Ishikawa (cell line): ENCODE measurements around the gene BIRC6.

ENCODE experiments used
- CEBPB ChIP-seq: IDR thresholded peaks from 2 replicates; pipeline ENCODE4 v1.6.1; 2012
- CREB1 ChIP-seq: IDR thresholded peaks from 2 replicates; pipeline ENCODE4 v1.6.1; 2012; ENCODE audit warnings: low read depth
- EGR1 ChIP-seq: IDR thresholded peaks from 2 replicates; pipeline ENCODE4 v1.6.1; 2012
- EP300 ChIP-seq: IDR thresholded peaks from 2 replicates; pipeline ENCODE4 v1.6.1; 2012; ENCODE audit warnings: borderline replicate concordance
- FOXM1 ChIP-seq: IDR thresholded peaks from 2 replicates; pipeline ENCODE4 v1.6.1; 2012; ENCODE audit warnings: low read depth, borderline replicate concordance
- MAX ChIP-seq: IDR thresholded peaks from 2 replicates; pipeline ENCODE4 v1.6.1; 2012
- NFIC ChIP-seq: IDR thresholded peaks from 2 replicates; pipeline ENCODE4 v1.6.1; 2012
- RAD21 ChIP-seq: IDR thresholded peaks from 2 replicates; pipeline ENCODE4 v1.6.1; 2012; ENCODE audit warnings: low read depth
- REST ChIP-seq: IDR thresholded peaks from 2 replicates; pipeline ENCODE4 v1.6.1; 2012; ENCODE audit warnings: low read depth, mild to moderate bottlenecking
- TAF1 ChIP-seq: IDR thresholded peaks from 2 replicates; pipeline ENCODE4 v1.6.1; 2012; ENCODE audit warnings: low read depth, mild to moderate bottlenecking
- TCF12 ChIP-seq: IDR thresholded peaks from 2 replicates; pipeline ENCODE4 v1.6.1; 2012; ENCODE audit warnings: low read depth
- TEAD4 ChIP-seq: IDR thresholded peaks from 2 replicates; pipeline ENCODE4 v1.6.1; 2012
- USF1 ChIP-seq: IDR thresholded peaks from 2 replicates; pipeline ENCODE4 v1.6.1; 2012
- YY1 ChIP-seq: IDR thresholded peaks from 2 replicates; pipeline ENCODE4 v1.6.1; 2012; ENCODE audit warnings: low read depth
- ZBTB7A ChIP-seq: IDR thresholded peaks from 2 replicates; pipeline ENCODE4 v1.6.1; 2012; ENCODE audit warnings: low read depth

Gene BIRC6

GRCh38 chr2:32403782-32404181, 47.0 kb downstream of the BIRC6 start:
- no peak for TF ChIP-seq EGR1
- TF ChIP-seq CREB1 = no peak
- TF ChIP-seq TAF1 = no peak
- TF ChIP-seq EP300 = no peak
- TF ChIP-seq TEAD4 = no peak
- TF ChIP-seq MAX = no peak
- no peak for TF ChIP-seq NFIC
- TF ChIP-seq RAD21 = no peak
- TF ChIP-seq USF1 = no peak
- no peak for TF ChIP-seq REST
- TF ChIP-seq TCF12 = no peak
- no peak for TF ChIP-seq YY1
- TF ChIP-seq FOXM1 = no peak

- TF ChIP-seq TCF12 (no peak), TAF1 (no peak), USF1 (no peak), FOXM1 (no peak), CEBPB (no peak), CREB1 (no peak), EP300 (no peak), TEAD4 (no peak), MAX (no peak), RAD21 (no peak), ZBTB7A (no peak), YY1 (no peak), NFIC (no peak), EGR1 (no peak), REST (no peak)
These were observed 47.9 kb downstream of the BIRC6 start for GRCh38 chr2:32404691-32405090.

GRCh38 chr2:32416519-32416918, 59.7 kb downstream of the BIRC6 start:
- TF ChIP-seq NFIC (no peak), TEAD4 (no peak), ZBTB7A (no peak), EGR1 (no peak), CREB1 (no peak), RAD21 (no peak), TCF12 (no peak), USF1 (no peak), TAF1 (no peak), REST (no peak), CEBPB (no peak), FOXM1 (no peak), EP300 (no peak), YY1 (no peak), MAX (no peak)

- no peak for TF ChIP-seq ZBTB7A
- TF ChIP-seq TAF1 = no peak
- no peak for TF ChIP-seq MAX
- no peak for TF ChIP-seq CREB1
- TF ChIP-seq CEBPB = peak; percentile 63
- TF ChIP-seq USF1 = no peak
These were observed 60.8 kb downstream of the BIRC6 start for GRCh38 chr2:32417659-32418058.
